Measurements from ENCODE around the gene FAM50B.

Gene FAM50B

GRCh38 chr6:3898265-3898994 is 49.3 kb downstream of the FAM50B start:
- DNase-seq (ENCODE audit: low read depth) = no peak
- H3K4me3 ChIP-seq (ENCODE audit: low read depth, low read length) = no peak overlapping the region
- TF ChIP-seq CTCF (IDR thresholded peaks at IDR 0.05; ENCODE audit: low read depth, low read length, missing control alignments) = no peak

- no peak for TF ChIP-seq CTCF (IDR thresholded peaks at IDR 0.05; ENCODE audit: low read depth, low read length, missing control alignments)
- no peak for DNase-seq (ENCODE audit: low read depth)
- H3K4me3 ChIP-seq (ENCODE audit: low read depth, low read length) = no peak overlapping the region
These were observed 49.9 kb downstream of the FAM50B start for GRCh38 chr6:3899061-3899460.

- DNase-seq (ENCODE audit: low read depth) = no peak
- no peak for TF ChIP-seq CTCF (IDR thresholded peaks at IDR 0.05; ENCODE audit: low read depth, low read length, missing control alignments)
- H3K4me3 ChIP-seq (ENCODE audit: low read depth, low read length) = no peak overlapping the region
These were observed 50.8 kb downstream of the FAM50B start for GRCh38 chr6:3899970-3900439.

Data from GM12864 (cell line).